CD14-positive monocyte (primary cell): ENCODE results near the gene C1QL2. TPM values are rescaled to one million over a fixed set of nuclear protein-coding genes. Genes with fewer than 3 reads are reported as not detected.
A peak's percentile ranks its signal among the peaks of the same experiment; 100 is the strongest.

Source experiments
- DNase-seq, 3 donors: peaks; one replicate each; pipeline ENCODE4 v3.0.0-alpha.2; 2011 to 2022
- H2AFZ ChIP-seq: 2 replicates; pipeline ENCODE4 v1.6.0; 2012; ENCODE audit warnings: mild to moderate bottlenecking, low read depth, low read length, inconsistent platforms; ENCODE audit not compliant: insufficient read depth, poor library complexity, severe bottlenecking
- H3K27ac ChIP-seq, 2 donors: 1 replicate in 1 of 2; 2 replicates in 1 of 2; pipeline ENCODE4 v1.5.1; 2012 to 2013; ENCODE audit warnings: low read length in 2 of 2, control low read depth in 1 of 2, inconsistent platforms in 1 of 2, low read depth in 1 of 2, mild to moderate bottlenecking in 1 of 2
- H3K27me3 ChIP-seq, 2 donors: one replicate each; pipeline versions ENCODE4 v1.6.0 to v1.6.1; 2011 to 2013; ENCODE audit warnings: low read length in 2 of 2; ENCODE audit not compliant: control insufficient read depth in 2 of 2, insufficient read depth in 2 of 2
- H3K36me3 ChIP-seq, 2 donors: replicated peaks in 1 of 2; 1 replicate in 1 of 2; 2 replicates in 1 of 2; pipeline versions ENCODE4 v1.5.1 to v1.6.1; 2012 to 2013; ENCODE audit warnings: low read length in 2 of 2, control low read depth in 1 of 2, inconsistent platforms in 1 of 2, mild to moderate bottlenecking in 1 of 2; ENCODE audit not compliant: insufficient read depth in 2 of 2, control insufficient read depth in 1 of 2
- H3K4me1 ChIP-seq, 2 donors: 1 replicate in 1 of 2; 2 replicates in 1 of 2; pipeline versions ENCODE4 v1.5.1 to v1.6.1; 2012 to 2013; ENCODE audit warnings: low read length in 2 of 2, control low read depth in 1 of 2, inconsistent platforms in 1 of 2, mild to moderate bottlenecking in 1 of 2, moderate library complexity in 1 of 2; ENCODE audit not compliant: insufficient read depth in 2 of 2, control insufficient read depth in 1 of 2
- H3K4me2 ChIP-seq: replicated peaks from 2 replicates; pipeline ENCODE3; 2012; ENCODE audit warnings: low read length, moderate library complexity, mild to moderate bottlenecking; ENCODE audit not compliant: poor library complexity, severe bottlenecking; ENCODE audit errors: extremely low read depth
- H3K4me3 ChIP-seq, 3 experiments: fragments of 200-600 bp in 1 of 3; sonication (generic) in 1 of 3; replicated peaks in 1 of 3; 1 replicate in 2 of 3; 2 replicates in 1 of 3; pipeline ENCODE4 v1.5.1; 2011 to 2013; ENCODE audit warnings: low read length in 3 of 3, mild to moderate bottlenecking in 3 of 3, control low read depth in 2 of 3, low read depth in 2 of 3, inconsistent platforms in 1 of 3, moderate library complexity in 1 of 3
- H3K79me2 ChIP-seq: 2 replicates; pipeline ENCODE4 v1.6.0; 2012; ENCODE audit warnings: mild to moderate bottlenecking, control low read depth, inconsistent platforms, low read length, moderate library complexity; ENCODE audit not compliant: insufficient read depth
- H3K9ac ChIP-seq: 2 replicates; pipeline ENCODE4 v1.6.0; 2017; ENCODE audit warnings: low read length, mild to moderate bottlenecking; ENCODE audit not compliant: insufficient read depth, poor library complexity, severe bottlenecking
- H3K9me3 ChIP-seq, 2 donors: replicated peaks in 1 of 2; 1 replicate in 1 of 2; 2 replicates in 1 of 2; pipeline versions ENCODE4 v1.5.1 to v1.6.1; 2012 to 2013; ENCODE audit warnings: low read length in 2 of 2, control low read depth in 1 of 2; ENCODE audit not compliant: control insufficient read depth in 1 of 2, insufficient read depth in 1 of 2
- H4K20me1 ChIP-seq: 2 replicates; pipeline ENCODE4 v1.6.0; 2012; ENCODE audit warnings: mild to moderate bottlenecking, low read length, control low read depth, moderate library complexity; ENCODE audit not compliant: insufficient read depth
- H3K27ac Mint-ChIP-seq, 7 donors: one replicate each; pipeline ENCODE4 v1.8.0; 2020; ENCODE audit warnings: mild to moderate bottlenecking in 7 of 7, mixed read lengths in 7 of 7, moderate library complexity in 6 of 7, inconsistent platforms in 2 of 7
- H3K27me3 Mint-ChIP-seq, 3 donors: one replicate each; pipeline ENCODE4 v1.8.0; 2021 to 2022; ENCODE audit warnings: low read depth in 3 of 3, mild to moderate bottlenecking in 3 of 3, mixed read lengths in 3 of 3, moderate library complexity in 3 of 3, inconsistent platforms in 1 of 3
- H3K36me3 Mint-ChIP-seq, 2 donors: one replicate each; pipeline ENCODE4 v1.8.0; 2020; ENCODE audit warnings: mixed read lengths in 2 of 2, inconsistent platforms in 1 of 2, mild to moderate bottlenecking in 1 of 2
- H3K4me1 Mint-ChIP-seq: one replicate; pipeline ENCODE4 v1.8.0; 2020; ENCODE audit warnings: mild to moderate bottlenecking, mixed read lengths
- H3K4me3 Mint-ChIP-seq, 2 donors: one replicate each; pipeline ENCODE4 v1.8.0; 2020; ENCODE audit warnings: mild to moderate bottlenecking in 2 of 2, mixed read lengths in 2 of 2, moderate library complexity in 1 of 2
- H3K9me3 Mint-ChIP-seq, 7 donors: one replicate each; pipeline ENCODE4 v1.8.0; 2020 to 2022; ENCODE audit warnings: mixed read lengths in 7 of 7, mild to moderate bottlenecking in 6 of 7, moderate library complexity in 6 of 7, inconsistent platforms in 2 of 7
- CTCF ChIP-seq: fragments of 200-600 bp; IDR thresholded peaks from one replicate; pipeline ENCODE4 v1.8.0; 2022; ENCODE audit warnings: antibody characterized with exemption, mild to moderate bottlenecking
- WGBS: methylation state at CpG from one replicate; pipeline ENCODE4 v1.1.5; 2013; ENCODE audit warnings: missing lambda C conversion rate; ENCODE audit not compliant: insufficient coverage; 5-methylcytosine and 5-hydroxymethylcytosine counted together
- intact Hi-C, 2 donors: fragments of 100-400 bp; cut with micrococcal nuclease; formaldehyde crosslinking; loops; one replicate each; pipeline versions ENCODE4 v1.15.0 to v1.15.1; 2023
- polyA plus RNA-seq, 3 donors: library from polyadenylated mRNA; depleted of rRNA in 1 of 3; unstranded in 2 of 3; stranded (reverse) in 1 of 3; fragments of 300-500 nt in 2 of 3; fragments of >200 nt in 1 of 3; fragmentation: Illumina TruSeq in 2 of 3; gene quantifications; 1 replicate in 2 of 3; 2 replicates in 1 of 3; pipeline ENCODE4 v1.2.3, GENCODE V29; 2012 to 2021

The C1QL2 gene
- polyA plus RNA-seq, 3 donors: not detected

DNA sequence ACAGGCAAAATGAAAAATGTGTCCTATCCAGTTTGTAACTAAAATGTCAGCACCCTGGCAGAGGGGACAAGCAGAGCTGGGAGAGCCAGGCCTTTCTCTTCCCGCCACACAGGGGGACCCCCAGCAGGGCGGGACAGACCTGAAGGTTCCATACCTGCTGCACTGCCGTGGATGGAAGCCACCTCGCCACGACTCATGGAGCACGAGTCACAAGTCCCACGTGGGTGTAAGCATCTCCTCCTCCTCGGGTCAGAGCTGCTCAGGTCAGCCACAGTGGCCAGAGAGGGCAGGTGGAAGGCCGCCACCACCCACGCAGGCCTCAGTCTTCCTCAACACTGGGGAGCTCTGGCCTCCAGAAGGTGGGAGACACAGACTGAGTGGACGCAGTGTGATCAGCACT is 21.0 kb downstream of the C1QL2 start:
- Histone ChIP-seq H3K9ac (no peak overlapping the region), H3K4me1 (no peaks in the 10 kb centered on the region), H3K27ac (no peak overlapping the region), H3K27me3 (no peaks in the 10 kb centered on the region), H3K4me3 (no peak overlapping the region), H3K4me2 (no peak overlapping the region), H3K36me3 (no peaks in the 10 kb centered on the region), H3K9me3 (no peaks in the 10 kb centered on the region), H4K20me1 (no peaks in the 10 kb centered on the region), H2AFZ (no peak overlapping the region), H3K79me2 (no peaks in the 10 kb centered on the region)
- no peaks in the 10 kb centered on the region for H3K4me1 Mint-ChIP-seq
- H3K36me3 Mint-ChIP-seq: no peaks in the 10 kb centered on the region
- 87% methylated on average over 11 of the region's 11 CpGs for WGBS
- TF ChIP-seq CTCF: no peak
- intact Hi-C loops: no loop called here
- H3K9me3 Mint-ChIP-seq: no peaks in the 10 kb centered on the region
- peaks cover 15 to 24% (median 17%) of the 10 kb centered on the region in 3 donors for H3K27me3 Mint-ChIP-seq
- peak overlapping the region in 1 of 2 donors; percentile 41 for H3K4me3 Mint-ChIP-seq
- no peak overlapping the region for H3K27ac Mint-ChIP-seq
- DNase-seq: no peak

DNA sequence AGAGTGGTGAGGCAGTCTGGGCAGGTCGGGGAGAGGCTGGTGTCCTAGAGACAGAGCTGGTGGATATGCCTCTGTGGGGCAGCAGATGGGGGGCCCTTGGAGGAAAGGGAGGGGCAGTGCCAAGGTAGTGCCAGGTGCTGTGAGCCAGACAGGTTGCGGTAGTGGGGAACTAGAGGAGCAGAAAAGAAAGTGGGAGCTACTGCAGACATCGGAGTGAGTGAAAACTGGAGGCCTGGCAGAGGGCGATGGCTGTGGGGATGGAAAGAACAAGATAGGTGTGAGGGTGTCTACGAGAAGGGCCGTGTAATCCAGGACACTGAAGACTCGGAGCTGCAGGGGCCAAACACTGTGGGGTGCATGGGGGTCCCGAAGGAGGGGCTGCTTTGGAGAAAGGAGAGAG is 21.7 kb downstream of the C1QL2 start:
- no peak overlapping the region for H3K4me2 ChIP-seq
- no peaks in the 10 kb centered on the region for H3K79me2 ChIP-seq
- Mint-ChIP-seq H3K27me3 (peaks cover 15 to 27% (median 17%) of the 10 kb centered on the region in 3 donors), H3K4me1 (no peaks in the 10 kb centered on the region), H3K4me3 (no peak overlapping the region), H3K36me3 (no peaks in the 10 kb centered on the region), H3K9me3 (no peaks in the 10 kb centered on the region), H3K27ac (no peak overlapping the region)
- no peak for DNase-seq
- H3K9ac ChIP-seq: no peak overlapping the region
- TF ChIP-seq CTCF: no peak
- H4K20me1 ChIP-seq: no peaks in the 10 kb centered on the region
- no peaks in the 10 kb centered on the region for H3K27me3 ChIP-seq
- H2AFZ ChIP-seq: no peak overlapping the region
- no peak overlapping the region for H3K4me3 ChIP-seq
- intact Hi-C loops: no loop called here
- H3K27ac ChIP-seq: no peak overlapping the region
- no peaks in the 10 kb centered on the region for H3K4me1 ChIP-seq
- 88% methylated on average over 6 of the region's 8 CpGs for WGBS
- H3K9me3 ChIP-seq: no peaks in the 10 kb centered on the region
- no peaks in the 10 kb centered on the region for H3K36me3 ChIP-seq
